Natural killer cell (primary cell): Measurements from ENCODE around the gene TMPRSS11D. TPM values are rescaled to one million over a fixed set of nuclear protein-coding genes. Genes with fewer than 3 reads are reported as not detected.

ENCODE experiments used
- ATAC-seq, 3 donors: fragments of 150-1000 bp in 2 of 3; fragments of 200-7000 bp in 1 of 3; cut with Tn5 transposase; 1 replicate in 1 of 3; 2 replicates in 2 of 3; pipeline ENCODE4 v1.10.0; 2021; ENCODE audit warnings: mild to moderate bottlenecking in 2 of 3, moderate library complexity in 2 of 3
- DNase-seq, 2 donors: peaks; one replicate each; pipeline versions ENCODE4 v3.0.0 to v3.0.0-alpha.2; 2013 to 2021; ENCODE audit warnings: mixed read lengths in 1 of 2
- H3K27ac ChIP-seq: one replicate; pipeline ENCODE4 v1.5.1; 2013; ENCODE audit warnings: mild to moderate bottlenecking, low read length
- H3K27me3 ChIP-seq: one replicate; pipeline ENCODE4 v1.6.1; 2013; ENCODE audit warnings: low read length; ENCODE audit not compliant: control insufficient read depth, insufficient read depth
- H3K36me3 ChIP-seq: one replicate; pipeline ENCODE4 v1.6.1; 2013; ENCODE audit warnings: low read length; ENCODE audit not compliant: control insufficient read depth, insufficient read depth
- H3K4me1 ChIP-seq: one replicate; pipeline ENCODE4 v1.6.1; 2013; ENCODE audit warnings: low read length; ENCODE audit not compliant: control insufficient read depth, insufficient read depth
- H3K4me3 ChIP-seq: one replicate; pipeline ENCODE4 v1.5.1; 2013; ENCODE audit warnings: low read length
- H3K9me3 ChIP-seq: one replicate; pipeline ENCODE4 v1.6.1; 2013; ENCODE audit warnings: low read length; ENCODE audit not compliant: control insufficient read depth, insufficient read depth
- H3K27ac Mint-ChIP-seq, 2 donors: one replicate each; pipeline ENCODE4 v1.8.0; 2022; ENCODE audit warnings: mild to moderate bottlenecking in 2 of 2, mixed read lengths in 2 of 2, moderate library complexity in 1 of 2
- H3K27me3 Mint-ChIP-seq, 2 donors: one replicate each; pipeline ENCODE4 v1.8.0; 2022; ENCODE audit warnings: low read depth in 2 of 2, mixed read lengths in 2 of 2
- H3K36me3 Mint-ChIP-seq: one replicate; pipeline ENCODE4 v1.8.0; 2022; ENCODE audit warnings: mixed read lengths
- H3K4me1 Mint-ChIP-seq, 2 donors: one replicate each; pipeline ENCODE4 v1.8.0; 2022; ENCODE audit warnings: mixed read lengths in 2 of 2
- H3K4me3 Mint-ChIP-seq: one replicate; pipeline ENCODE4 v1.8.0; 2022; ENCODE audit warnings: mild to moderate bottlenecking, moderate library complexity, mixed read lengths
- H3K9me3 Mint-ChIP-seq, 2 donors: one replicate each; pipeline ENCODE4 v1.8.0; 2022; ENCODE audit warnings: mixed read lengths in 2 of 2
- WGBS: methylation state at CpG from one replicate; pipeline ENCODE4 v1.1.7; 2013; ENCODE audit warnings: missing lambda C conversion rate; ENCODE audit not compliant: insufficient coverage; 5-methylcytosine and 5-hydroxymethylcytosine counted together
- intact Hi-C: fragments of 100-400 bp; cut with micrococcal nuclease; formaldehyde crosslinking; loops from one replicate; pipeline ENCODE4 v1.14.2; 2022
- total RNA-seq, 4 donors: library from RNA; stranded (reverse); fragments of 120-200 nt in 1 of 4; gene quantifications; one replicate each; pipeline versions ENCODE4 v1.2.3 to v1.2.4, GENCODE V29; 2013 to 2022
- TF ChIP-seq, protein P1 (sequence below): fragments of 200-600 bp; IDR thresholded peaks from one replicate; pipeline ENCODE4 v1.8.0; 2022; ENCODE audit warnings: antibody characterized with exemption

Gene TMPRSS11D
- total RNA-seq, 3 donors from 2014 or later (not counting 1 experiment from before 2014, with no cell fraction given): not detected

DNA sequence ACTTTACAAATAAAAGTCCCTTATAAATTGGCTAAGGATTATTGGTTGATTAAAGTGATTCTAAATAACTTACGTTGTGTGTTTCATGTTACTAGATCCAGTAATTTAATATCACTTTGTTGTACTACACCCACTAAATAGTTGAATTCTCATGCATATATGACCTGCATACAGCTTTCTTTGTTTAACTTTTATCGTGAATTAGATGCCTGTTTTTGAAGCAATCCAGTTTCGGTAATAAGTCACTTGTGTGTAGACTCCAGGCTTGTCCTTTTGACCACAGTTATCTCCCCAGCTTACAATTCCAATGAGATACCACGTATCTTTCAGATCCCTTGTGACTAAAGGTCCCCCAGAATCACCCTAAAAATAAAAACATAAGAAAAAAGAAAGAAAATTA lies 27.3 kb upstream of the TMPRSS11D start:
- H3K4me1 ChIP-seq: no peaks in the 10 kb centered on the region
- TF ChIP-seq, protein P1, sequence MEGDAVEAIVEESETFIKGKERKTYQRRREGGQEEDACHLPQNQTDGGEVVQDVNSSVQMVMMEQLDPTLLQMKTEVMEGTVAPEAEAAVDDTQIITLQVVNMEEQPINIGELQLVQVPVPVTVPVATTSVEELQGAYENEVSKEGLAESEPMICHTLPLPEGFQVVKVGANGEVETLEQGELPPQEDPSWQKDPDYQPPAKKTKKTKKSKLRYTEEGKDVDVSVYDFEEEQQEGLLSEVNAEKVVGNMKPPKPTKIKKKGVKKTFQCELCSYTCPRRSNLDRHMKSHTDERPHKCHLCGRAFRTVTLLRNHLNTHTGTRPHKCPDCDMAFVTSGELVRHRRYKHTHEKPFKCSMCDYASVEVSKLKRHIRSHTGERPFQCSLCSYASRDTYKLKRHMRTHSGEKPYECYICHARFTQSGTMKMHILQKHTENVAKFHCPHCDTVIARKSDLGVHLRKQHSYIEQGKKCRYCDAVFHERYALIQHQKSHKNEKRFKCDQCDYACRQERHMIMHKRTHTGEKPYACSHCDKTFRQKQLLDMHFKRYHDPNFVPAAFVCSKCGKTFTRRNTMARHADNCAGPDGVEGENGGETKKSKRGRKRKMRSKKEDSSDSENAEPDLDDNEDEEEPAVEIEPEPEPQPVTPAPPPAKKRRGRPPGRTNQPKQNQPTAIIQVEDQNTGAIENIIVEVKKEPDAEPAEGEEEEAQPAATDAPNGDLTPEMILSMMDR: no peak
- H3K27ac Mint-ChIP-seq: no peak overlapping the region
- H3K36me3 Mint-ChIP-seq: no peaks in the 10 kb centered on the region
- peaks cover 5 to 6% of the 10 kb centered on the region in 2 donors for H3K27me3 Mint-ChIP-seq
- no peaks in the 10 kb centered on the region for H3K27me3 ChIP-seq
- ATAC-seq (no peak), DNase-seq (no peak)
- H3K4me3 Mint-ChIP-seq: no peak overlapping the region
- no peaks in the 10 kb centered on the region for H3K9me3 Mint-ChIP-seq
- no peak overlapping the region for H3K27ac ChIP-seq
- H3K4me3 ChIP-seq: no peak overlapping the region
- no peaks in the 10 kb centered on the region for H3K36me3 ChIP-seq
- intact Hi-C loops: loop anchor here (2.0 kb wide), 1 partner anchor 362 kb away; no protein-coding TSS in a partner anchor
- 88% methylated on average over 3 of the region's 4 CpGs for WGBS
- no peaks in the 10 kb centered on the region for H3K9me3 ChIP-seq
- H3K4me1 Mint-ChIP-seq: no peaks in the 10 kb centered on the region

DNA sequence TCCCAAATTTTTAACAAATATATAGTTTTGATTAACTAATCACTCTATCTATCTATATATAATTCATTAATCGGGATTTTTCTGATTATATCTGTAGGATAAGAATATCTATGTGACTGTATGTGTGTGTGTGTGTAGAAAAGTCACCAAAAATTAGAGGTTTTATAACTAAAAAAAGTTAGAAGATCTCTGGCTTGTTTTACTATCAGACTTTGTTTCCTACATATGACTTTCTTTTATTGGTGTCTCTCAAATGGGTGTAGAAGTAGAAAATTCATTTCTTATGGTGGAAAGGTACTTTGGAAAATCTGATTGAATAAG lies 26.7 kb upstream of the TMPRSS11D start:
- H3K4me1 ChIP-seq: no peaks in the 10 kb centered on the region
- H3K27me3 ChIP-seq: no peaks in the 10 kb centered on the region
- Mint-ChIP-seq H3K36me3 (no peaks in the 10 kb centered on the region), H3K4me1 (no peaks in the 10 kb centered on the region), H3K4me3 (no peak overlapping the region), H3K27me3 (peaks cover 2 to 6% of the 10 kb centered on the region in 2 donors), H3K9me3 (no peaks in the 10 kb centered on the region), H3K27ac (no peak overlapping the region)
- H3K9me3 ChIP-seq: no peaks in the 10 kb centered on the region
- intact Hi-C loops: loop anchor here (1.0 to 2.0 kb wide), 3 partner anchors 38 to 362 kb away; no protein-coding TSS in a partner anchor
- ATAC-seq (no peak), DNase-seq (no peak)
- no peak overlapping the region for H3K27ac ChIP-seq
- TF ChIP-seq, protein P1: peak; percentile 3
- H3K36me3 ChIP-seq: no peaks in the 10 kb centered on the region
- WGBS: no CpG with 5 or more reads among the region's 1 CpG
- no peak overlapping the region for H3K4me3 ChIP-seq

DNA sequence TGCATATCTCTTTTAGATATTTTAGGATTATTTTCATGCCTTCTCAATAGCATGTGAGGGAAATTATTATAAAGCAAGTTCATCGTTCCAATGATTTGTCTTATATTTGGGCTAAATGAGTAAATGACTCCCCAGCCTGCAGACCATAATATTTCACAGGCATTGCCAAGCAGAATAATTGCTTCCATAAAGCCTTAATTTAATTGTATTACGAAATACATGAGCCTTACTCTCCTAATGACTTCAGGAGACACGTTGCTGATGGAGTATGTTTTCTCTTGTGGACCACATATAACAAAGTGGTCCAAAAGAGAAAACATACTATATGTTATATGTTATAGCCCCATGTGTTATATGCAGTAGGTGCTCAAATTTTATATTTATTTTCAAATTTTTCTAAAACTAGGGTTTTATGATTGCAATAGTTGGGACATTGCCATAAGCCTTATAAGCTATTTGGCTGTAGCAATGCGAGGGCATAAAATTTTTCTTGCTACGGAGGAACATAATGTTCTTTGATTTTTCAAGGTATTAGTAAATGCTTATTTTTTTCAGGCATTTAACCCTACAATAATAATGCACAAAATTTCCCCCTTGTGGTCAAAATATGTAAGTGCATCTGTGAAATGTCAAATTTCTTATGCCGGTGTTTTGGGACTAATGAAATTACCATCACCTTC lies 26.2 kb upstream of the TMPRSS11D start:
- DNase-seq: peak in 1 of 2 donors; percentile 45
- 80% methylated on average over 2 of the region's 6 CpGs for WGBS
- Histone ChIP-seq H3K27me3 (no peaks in the 10 kb centered on the region), H3K4me3 (no peak overlapping the region), H3K9me3 (no peaks in the 10 kb centered on the region), H3K4me1 (no peaks in the 10 kb centered on the region), H3K27ac (no peak overlapping the region), H3K36me3 (no peaks in the 10 kb centered on the region)
- no peak for ATAC-seq
- peaks cover 2 to 6% of the 10 kb centered on the region in 2 donors for H3K27me3 Mint-ChIP-seq
- TF ChIP-seq, protein P1: peak; percentile 82
- no peaks in the 10 kb centered on the region for H3K4me1 Mint-ChIP-seq
- H3K4me3 Mint-ChIP-seq: no peak overlapping the region
- intact Hi-C loops: loop anchor here (1.0 to 2.0 kb wide), 3 partner anchors 38 to 361 kb away; no protein-coding TSS in a partner anchor
- no peak overlapping the region for H3K27ac Mint-ChIP-seq
- no peaks in the 10 kb centered on the region for H3K9me3 Mint-ChIP-seq
- H3K36me3 Mint-ChIP-seq: no peaks in the 10 kb centered on the region

DNA sequence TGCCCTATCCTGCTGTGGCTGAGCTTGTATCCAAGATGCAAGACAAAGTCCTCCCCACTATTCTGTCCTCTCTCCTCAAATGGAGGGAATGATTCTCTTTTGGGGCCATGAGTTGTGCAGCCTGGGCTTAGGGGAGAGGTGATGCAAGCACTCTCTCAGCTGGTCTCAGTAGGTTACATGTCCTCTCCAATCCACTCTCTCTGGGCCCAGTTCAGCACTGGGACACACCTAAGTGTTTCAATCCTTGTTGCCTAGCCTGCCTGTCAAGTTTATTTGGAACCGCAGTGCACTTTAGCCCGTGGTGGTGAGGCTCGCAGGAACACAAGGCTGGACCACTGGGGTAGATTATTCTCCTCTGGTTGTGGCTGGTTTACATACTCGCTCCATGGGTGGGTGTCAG lies 23.8 kb upstream of the TMPRSS11D start:
- no peak for DNase-seq
- no peaks in the 10 kb centered on the region for H3K4me1 ChIP-seq
- Mint-ChIP-seq H3K27ac (no peak overlapping the region), H3K4me1 (no peaks in the 10 kb centered on the region), H3K4me3 (no peak overlapping the region), H3K36me3 (no peaks in the 10 kb centered on the region), H3K27me3 (peaks cover 2 to 12% of the 10 kb centered on the region in 2 donors), H3K9me3 (no peaks in the 10 kb centered on the region)
- H3K27me3 ChIP-seq: no peaks in the 10 kb centered on the region
- H3K4me3 ChIP-seq: no peak overlapping the region
- no peak for ATAC-seq
- no peaks in the 10 kb centered on the region for H3K36me3 ChIP-seq
- intact Hi-C loops: no loop called here
- H3K27ac ChIP-seq: no peak overlapping the region
- no peaks in the 10 kb centered on the region for H3K9me3 ChIP-seq
- TF ChIP-seq, protein P1: no peak
- 93% methylated on average over 4 of the region's 4 CpGs for WGBS
